KBM-7 (cell line): ENCODE measurements around the gene SHANK3.

ENCODE experiments used
- DNase-seq: peaks from one replicate; pipeline ENCODE4 v3.0.0-alpha.2; 2015
- in situ Hi-C: fragments of 300-500 bp; cut with MboI; formaldehyde crosslinking; loops from 2 replicates; pipeline ENCODE4 v1.14.3; 2020; ENCODE audit warnings: low sequenced_read_pairs, low pct_unique_long_range_greater_than_20kb, mixed read lengths

Gene SHANK3

DNA sequence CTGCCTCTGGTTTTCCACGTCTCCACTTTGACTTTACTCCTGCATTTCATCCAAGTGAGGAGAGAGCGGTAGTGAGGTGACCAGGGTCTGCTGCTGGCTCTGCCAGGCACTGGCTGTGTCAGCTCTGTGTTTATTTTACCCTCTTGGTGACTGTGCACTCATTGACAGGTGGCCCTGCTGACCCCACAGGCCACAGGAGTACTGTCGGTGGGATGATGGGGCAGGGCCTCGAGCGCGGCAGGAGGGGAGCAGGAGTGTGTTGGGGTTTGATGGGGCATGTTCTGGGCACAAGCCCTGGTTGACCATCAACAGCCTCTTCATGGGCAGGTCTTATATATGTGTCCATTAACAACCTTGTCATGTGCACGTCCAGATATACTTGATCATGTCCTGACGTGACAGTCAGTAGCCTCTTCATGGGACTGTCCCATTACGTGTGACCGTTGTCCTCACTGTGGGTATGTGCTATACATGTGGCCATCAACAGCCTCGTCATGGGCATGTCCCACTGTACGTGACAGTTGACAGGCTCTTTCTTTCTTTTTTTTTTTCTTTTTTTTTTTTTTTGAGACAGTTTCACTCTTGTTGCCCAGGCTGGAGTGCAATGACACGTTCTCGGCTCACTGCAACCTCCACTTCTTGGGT, 34.0 kb downstream of the SHANK3 start:
- in situ Hi-C loops: no loop called here
- DNase-seq: no peak

GRCh38 chr22:50708474-50708873, 35.9 kb downstream of the SHANK3 start:
- in situ Hi-C loops: no loop called here
- no peak for DNase-seq

GRCh38 chr22:50708996-50709395, 36.4 kb downstream of the SHANK3 start:
- in situ Hi-C loops: no loop called here

GRCh38 chr22:50710221-50710620, 37.6 kb downstream of the SHANK3 start:
- in situ Hi-C loops: no loop called here
- no peak for DNase-seq

More at GRCh38 chr22:50708996-50709395, 36.4 kb downstream of the SHANK3 start:
- no peak for DNase-seq

DNA sequence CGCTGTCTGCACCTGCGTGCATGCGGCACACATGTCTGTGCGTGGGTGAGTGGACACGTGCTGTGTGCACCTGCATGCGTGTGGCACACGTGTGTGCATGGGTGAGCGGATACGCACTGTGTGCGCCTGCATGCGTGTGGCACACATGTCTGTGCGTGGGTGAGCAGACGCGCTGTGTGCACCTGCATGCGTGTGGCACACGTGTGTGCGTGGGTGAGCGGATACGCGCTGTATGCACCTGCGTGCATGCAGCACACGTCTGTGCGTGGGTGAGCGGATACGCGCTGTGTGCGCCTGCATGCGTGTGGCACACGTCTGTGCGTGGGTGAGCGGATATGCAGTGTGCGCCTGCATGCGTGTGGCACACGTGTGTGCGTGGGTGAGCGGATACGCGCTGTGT, 38.3 kb downstream of the SHANK3 start:
- no peak for DNase-seq
- in situ Hi-C loops: no loop called here

GRCh38 chr22:50711446-50712340, 39.1 kb downstream of the SHANK3 start:
- in situ Hi-C loops: no loop called here
- no peak for DNase-seq

DNA sequence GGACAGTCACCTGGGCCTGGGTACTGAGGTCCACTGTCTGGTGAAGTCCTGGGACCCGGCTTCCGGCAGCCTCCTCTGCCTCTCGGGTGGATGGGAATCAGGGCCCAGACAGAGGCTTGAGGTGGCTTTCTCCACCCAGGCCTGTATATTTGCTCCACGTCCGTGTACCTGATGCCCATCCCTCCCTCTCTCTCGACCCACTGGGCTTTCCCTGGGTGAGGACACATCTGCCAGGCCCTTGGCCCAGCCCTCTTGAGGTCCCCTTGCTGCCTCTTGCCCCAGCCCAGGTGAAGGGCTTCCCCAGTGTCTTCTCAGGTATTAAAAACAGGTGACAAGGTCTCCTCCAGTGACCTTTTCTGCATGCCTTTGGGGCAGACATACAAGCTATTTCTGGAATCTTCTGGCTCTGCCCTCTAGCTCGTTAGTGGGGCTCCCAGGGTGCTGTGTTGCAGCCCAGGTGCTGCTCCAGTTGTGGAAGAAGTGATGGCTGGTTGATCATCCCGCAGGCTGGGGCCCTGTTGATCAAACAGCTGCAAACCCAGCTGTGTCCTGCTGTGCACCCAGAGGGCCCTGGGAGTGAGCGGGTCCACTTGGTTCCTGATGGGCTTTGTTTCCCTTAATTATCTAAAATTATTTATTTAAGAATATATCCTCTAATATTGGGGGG, 39.9 kb downstream of the SHANK3 start:
- in situ Hi-C loops: no loop called here
- no peak for DNase-seq

GRCh38 chr22:50713008-50713385, 40.4 kb downstream of the SHANK3 start:
- in situ Hi-C loops: no loop called here
- DNase-seq: no peak

GRCh38 chr22:50713571-50714056, 41.0 kb downstream of the SHANK3 start:
- in situ Hi-C loops: no loop called here
- no peak for DNase-seq

- no peak for DNase-seq
- in situ Hi-C loops: no loop called here
These were observed 41.5 kb downstream of the SHANK3 start for GRCh38 chr22:50714150-50714549.

DNA sequence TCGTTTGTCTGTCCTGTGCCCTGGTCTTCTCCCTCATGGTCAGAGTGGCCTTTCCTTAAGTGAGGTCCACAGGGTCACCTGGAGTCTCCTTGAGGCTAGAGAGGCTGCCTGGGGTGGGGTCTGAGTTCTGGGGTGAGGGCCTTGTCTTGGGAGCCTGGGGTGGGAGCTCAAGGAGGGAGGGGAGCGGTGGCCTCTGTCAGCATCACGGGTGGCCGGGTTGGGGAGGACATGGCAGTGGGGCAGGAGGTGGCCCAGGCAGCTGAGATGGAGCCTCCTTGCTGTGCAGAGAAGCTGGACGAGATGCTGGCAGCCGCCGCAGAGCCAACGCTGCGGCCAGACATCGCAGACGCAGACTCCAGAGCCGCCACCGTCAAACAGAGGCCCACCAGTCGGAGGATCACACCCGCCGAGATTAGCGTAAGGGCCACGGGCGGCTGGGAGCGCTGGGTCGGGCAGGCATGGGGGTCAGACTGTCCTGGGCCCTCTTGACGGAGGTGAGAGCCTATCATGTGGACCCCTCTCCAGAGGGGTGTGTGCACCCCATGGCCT, 42.1 kb downstream of the SHANK3 start:
- in situ Hi-C loops: no loop called here
- no peak for DNase-seq

GRCh38 chr22:50715250-50715649, 42.6 kb downstream of the SHANK3 start:
- DNase-seq: no peak
- in situ Hi-C loops: no loop called here

DNA sequence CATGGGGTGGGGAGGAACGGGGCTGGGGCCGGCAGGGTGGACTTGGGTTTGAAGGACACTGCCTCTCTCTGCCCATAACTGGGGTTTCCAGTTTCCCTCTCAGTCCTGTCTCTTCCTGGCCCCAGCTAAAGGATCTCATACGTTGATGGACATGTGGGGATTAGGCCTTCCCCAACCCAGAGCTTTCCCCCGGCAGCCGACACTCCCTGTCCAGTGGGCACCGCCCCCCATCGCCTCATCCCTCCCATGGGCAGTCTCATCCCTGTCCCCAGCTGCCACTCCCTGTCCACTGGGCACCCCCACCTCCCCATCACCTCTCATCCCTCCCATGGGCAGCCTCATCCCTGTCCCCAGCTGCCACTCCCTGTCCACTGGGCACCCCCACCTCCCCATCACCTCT, 43.2 kb downstream of the SHANK3 start:
- DNase-seq: no peak
- in situ Hi-C loops: no loop called here

- in situ Hi-C loops: no loop called here
- DNase-seq: no peak
These were observed 43.8 kb downstream of the SHANK3 start for GRCh38 chr22:50716290-50717024.

- no peak for DNase-seq
- in situ Hi-C loops: no loop called here
These were observed 45.2 kb downstream of the SHANK3 start for GRCh38 chr22:50717709-50718351.

DNA sequence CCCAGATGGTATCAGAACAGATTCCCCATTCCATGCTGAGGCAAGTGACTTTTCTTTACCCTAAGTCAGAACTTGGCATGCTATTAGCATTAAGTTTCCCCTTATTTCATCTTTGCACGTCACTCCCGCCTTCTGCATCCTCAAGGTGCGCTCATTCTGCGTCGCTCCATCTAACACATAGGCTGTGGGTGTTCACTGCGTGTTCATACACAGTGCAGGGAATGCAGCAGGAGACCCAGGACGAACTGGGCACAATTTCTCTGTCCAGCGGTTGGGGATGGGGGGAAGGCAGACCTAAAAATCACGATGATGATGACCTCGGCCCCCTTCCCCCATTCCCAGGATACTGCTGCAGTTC, 45.7 kb downstream of the SHANK3 start:
- no peak for DNase-seq
- in situ Hi-C loops: no loop called here

- no peak for DNase-seq
- in situ Hi-C loops: no loop called here
These were observed 47.2 kb downstream of the SHANK3 start for GRCh38 chr22:50719814-50720300.
